ENCODE data around the gene STIM1.

DNA sequence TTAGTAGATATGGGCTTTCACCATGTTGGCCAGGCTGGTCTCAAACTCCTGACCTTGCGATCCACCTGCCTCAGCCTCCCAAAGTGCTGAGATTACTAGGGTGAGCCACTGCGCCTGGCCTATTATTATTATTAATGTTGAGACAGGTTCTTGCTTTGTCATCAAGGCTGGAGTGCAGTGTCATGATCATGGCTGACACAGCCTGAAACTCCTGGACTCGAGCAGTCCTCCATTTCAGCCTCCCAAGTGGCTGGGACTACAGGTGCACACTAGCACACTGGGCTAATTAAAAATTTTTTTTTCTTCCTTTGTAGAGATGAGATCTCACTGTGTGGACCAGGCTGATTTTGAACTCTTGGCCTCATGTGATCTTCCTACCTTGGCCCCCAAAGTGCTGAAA lies 102.0 kb downstream of the STIM1 start:
- TF ChIP-seq CTCF (IDR thresholded peaks at IDR 0.05) (no peak), POLR2A (IDR thresholded peaks at IDR 0.05) (no peak)

Measured in Peyer's patch (tissue), 4 donors.